ENCODE data around the gene EPM2AIP1. TPM values are rescaled to one million over a fixed set of nuclear protein-coding genes. Genes with fewer than 3 reads are reported as not detected.
A peak's percentile ranks its signal among the peaks of the same experiment; 100 is the strongest.

EPM2AIP1 gene
- polyA plus RNA-seq, 3 donors = 3.6 to 11.3 (median 5.8) TPM

GRCh38 chr3:36989005-36989404 is 3.9 kb downstream of the EPM2AIP1 start:
- H3K79me2 ChIP-seq (ENCODE audit: insufficient read depth, low read length) = peaks cover 61% of the 10 kb centered on the region
- peak overlapping the region in 1 of 2 donors; percentile 80 for H3K27ac ChIP-seq (ENCODE audit: low read depth in 1 of 2, low read length in 2 of 2)

DNA sequence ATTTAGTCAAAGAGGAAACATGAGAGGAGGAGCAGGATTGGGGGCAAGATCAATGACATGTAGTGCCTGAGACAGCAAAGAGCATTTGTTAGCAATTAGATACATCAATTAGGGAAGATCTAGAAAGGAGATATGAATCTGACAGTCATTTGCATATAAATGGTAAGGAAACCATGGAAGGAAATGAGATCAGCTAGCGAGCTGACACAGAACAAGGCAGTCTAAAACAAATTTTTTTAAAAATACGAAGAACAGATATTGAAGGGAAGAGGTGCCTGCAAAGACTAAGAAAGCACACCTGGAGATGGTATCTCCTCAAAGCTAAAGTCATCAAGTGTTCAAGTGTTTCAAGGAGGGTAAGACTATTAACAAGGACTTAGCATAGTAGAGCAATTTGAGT is 4.6 kb downstream of the EPM2AIP1 start:
- Histone ChIP-seq H3K9ac (ENCODE audit: insufficient read depth, low read length, poor library complexity, severe bottlenecking) (no peak overlapping the region), H3K27me3 (ENCODE audit: control insufficient read depth in 2 of 2, insufficient read depth in 2 of 2, low read length in 2 of 2) (no peaks in the 10 kb centered on the region), H3K27ac (ENCODE audit: low read depth in 1 of 2, low read length in 2 of 2) (peak overlapping the region in 1 of 2 donors; percentile 80), H3K36me3 (replicated peaks in 1 of 2; ENCODE audit: control insufficient read depth in 1 of 2, insufficient read depth in 2 of 2, low read length in 2 of 2) (peaks cover 34 to 44% of the 10 kb centered on the region in 2 donors), H3K4me1 (ENCODE audit: control insufficient read depth in 1 of 2, insufficient read depth in 2 of 2, low read length in 2 of 2) (peaks cover 42 to 51% of the 10 kb centered on the region in 2 donors), H2AFZ (ENCODE audit: insufficient read depth, low read depth, low read length, poor library complexity, severe bottlenecking) (no peak overlapping the region), H3K9me3 (replicated peaks in 1 of 2; ENCODE audit: control insufficient read depth in 1 of 2, insufficient read depth in 1 of 2, low read length in 2 of 2) (no peaks in the 10 kb centered on the region), H3K79me2 (ENCODE audit: insufficient read depth, low read length) (peaks cover 58% of the 10 kb centered on the region), H3K4me3 (replicated peaks in 1 of 3; ENCODE audit: low read depth in 2 of 3, low read length in 3 of 3) (peak overlapping the region in 1 of 3 experiments; percentile 89), H4K20me1 (ENCODE audit: insufficient read depth, low read length) (peaks cover 11% of the 10 kb centered on the region), H3K4me2 (replicated peaks; ENCODE audit: extremely low read depth, low read length, poor library complexity, severe bottlenecking) (peak overlapping the region; percentile 87)
- H3K27ac Mint-ChIP-seq = peak overlapping the region; percentile 27 to 80 (median 33)
- H3K27me3 Mint-ChIP-seq (ENCODE audit: low read depth in 3 of 3) = no peaks in the 10 kb centered on the region
- intact Hi-C loops (cut with micrococcal nuclease) = no loop called here
- WGBS (ENCODE audit: insufficient coverage) = 29% methylated on average over 2 of the region's 2 CpGs
- peak in 1 of 3 donors; percentile 31 for DNase-seq
- TF ChIP-seq, protein P1, sequence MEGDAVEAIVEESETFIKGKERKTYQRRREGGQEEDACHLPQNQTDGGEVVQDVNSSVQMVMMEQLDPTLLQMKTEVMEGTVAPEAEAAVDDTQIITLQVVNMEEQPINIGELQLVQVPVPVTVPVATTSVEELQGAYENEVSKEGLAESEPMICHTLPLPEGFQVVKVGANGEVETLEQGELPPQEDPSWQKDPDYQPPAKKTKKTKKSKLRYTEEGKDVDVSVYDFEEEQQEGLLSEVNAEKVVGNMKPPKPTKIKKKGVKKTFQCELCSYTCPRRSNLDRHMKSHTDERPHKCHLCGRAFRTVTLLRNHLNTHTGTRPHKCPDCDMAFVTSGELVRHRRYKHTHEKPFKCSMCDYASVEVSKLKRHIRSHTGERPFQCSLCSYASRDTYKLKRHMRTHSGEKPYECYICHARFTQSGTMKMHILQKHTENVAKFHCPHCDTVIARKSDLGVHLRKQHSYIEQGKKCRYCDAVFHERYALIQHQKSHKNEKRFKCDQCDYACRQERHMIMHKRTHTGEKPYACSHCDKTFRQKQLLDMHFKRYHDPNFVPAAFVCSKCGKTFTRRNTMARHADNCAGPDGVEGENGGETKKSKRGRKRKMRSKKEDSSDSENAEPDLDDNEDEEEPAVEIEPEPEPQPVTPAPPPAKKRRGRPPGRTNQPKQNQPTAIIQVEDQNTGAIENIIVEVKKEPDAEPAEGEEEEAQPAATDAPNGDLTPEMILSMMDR (IDR thresholded peaks at IDR 0.05) = no peak
- peaks cover 0 to 3% (median 3%) of the 10 kb centered on the region in 7 donors for H3K9me3 Mint-ChIP-seq
- H3K4me1 Mint-ChIP-seq = peaks cover 41% of the 10 kb centered on the region
- peak overlapping the region in 1 of 2 donors; percentile 44 for H3K4me3 Mint-ChIP-seq
- peaks cover 38 to 43% of the 10 kb centered on the region in 2 donors for H3K36me3 Mint-ChIP-seq

More at GRCh38 chr3:36989005-36989404, 3.9 kb downstream of the EPM2AIP1 start:
- peaks cover 41% of the 10 kb centered on the region for H3K4me1 Mint-ChIP-seq
- TF ChIP-seq, protein P1 (IDR thresholded peaks at IDR 0.05) = no peak
- Histone ChIP-seq H3K27me3 (ENCODE audit: control insufficient read depth in 2 of 2, insufficient read depth in 2 of 2, low read length in 2 of 2) (no peaks in the 10 kb centered on the region), H3K4me2 (replicated peaks; ENCODE audit: extremely low read depth, low read length, poor library complexity, severe bottlenecking) (peak overlapping the region; percentile 87), H3K36me3 (replicated peaks in 1 of 2; ENCODE audit: control insufficient read depth in 1 of 2, insufficient read depth in 2 of 2, low read length in 2 of 2) (peaks cover 28 to 38% of the 10 kb centered on the region in 2 donors), H3K9ac (ENCODE audit: insufficient read depth, low read length, poor library complexity, severe bottlenecking) (peak overlapping the region; percentile 37), H3K9me3 (replicated peaks in 1 of 2; ENCODE audit: control insufficient read depth in 1 of 2, insufficient read depth in 1 of 2, low read length in 2 of 2) (no peaks in the 10 kb centered on the region), H3K4me3 (replicated peaks in 1 of 3; ENCODE audit: low read depth in 2 of 3, low read length in 3 of 3) (peak overlapping the region in 2 of 3 experiments; percentile 30 to 89), H4K20me1 (ENCODE audit: insufficient read depth, low read length) (peaks cover 11% of the 10 kb centered on the region), H2AFZ (ENCODE audit: insufficient read depth, low read depth, low read length, poor library complexity, severe bottlenecking) (no peak overlapping the region), H3K4me1 (ENCODE audit: control insufficient read depth in 1 of 2, insufficient read depth in 2 of 2, low read length in 2 of 2) (peaks cover 44 to 54% of the 10 kb centered on the region in 2 donors)
- no CpG with 5 or more reads among the region's 3 CpGs for WGBS (ENCODE audit: insufficient coverage)
- H3K27me3 Mint-ChIP-seq (ENCODE audit: low read depth in 3 of 3) = no peaks in the 10 kb centered on the region
- H3K4me3 Mint-ChIP-seq = peak overlapping the region; percentile 58 to 80
- H3K27ac Mint-ChIP-seq = peak overlapping the region; percentile 80 to 91 (median 86)
- intact Hi-C loops (cut with micrococcal nuclease) = no loop called here
- DNase-seq = peak; percentile 60 to 92 (median 87)
- no peaks in the 10 kb centered on the region for H3K9me3 Mint-ChIP-seq
- peaks cover 33 to 38% of the 10 kb centered on the region in 2 donors for H3K36me3 Mint-ChIP-seq

All from CD14-positive monocyte (primary cell).